Left colon (tissue), 2 donors: ENCODE results near the gene DCAF10. TPM values are rescaled to one million over a fixed set of nuclear protein-coding genes. Genes with fewer than 3 reads are reported as not detected.
"Not testable (repeated sequence)": the region's sequence is repeated elsewhere in the genome, so short reads cannot be mapped to it uniquely, and the experiment has no call there.

Experiments used
- ATAC-seq: fragments of 200-7000 bp; cut with Tn5 transposase; one replicate; pipeline ENCODE4 v1.9.1; 2020; ENCODE audit warnings: mild to moderate bottlenecking, moderate library complexity
- DNase-seq, 2 donors: peaks; one replicate each; pipeline ENCODE4 v3.0.0-alpha.2; 2020
- intact Hi-C, 2 donors: fragments of 100-400 bp; cut with DNase I in 1 of 2; cut with micrococcal nuclease in 1 of 2; formaldehyde crosslinking; loops; one replicate each; pipeline versions ENCODE4 v1.11.2 to v1.14.0; 2022; cut with DNase I, micrococcal nuclease
- total RNA-seq, 2 donors: library from RNA; stranded (reverse); fragmentation: NEBNext Ultra II Directional; extraction: Animal tissue kit (Norgen Biotek cat#: 25700); gene quantifications; one replicate each; pipeline ENCODE4 v1.2.1, GENCODE V29; 2021
- donor health status: DM: no; HTN: no; CAD: no.
- donor health status: DM: yes; HTN: yes; CAD: no.

The DCAF10 gene
- total RNA-seq, 2 donors from 2014 or later: 21.2 to 26.9 TPM

DNA sequence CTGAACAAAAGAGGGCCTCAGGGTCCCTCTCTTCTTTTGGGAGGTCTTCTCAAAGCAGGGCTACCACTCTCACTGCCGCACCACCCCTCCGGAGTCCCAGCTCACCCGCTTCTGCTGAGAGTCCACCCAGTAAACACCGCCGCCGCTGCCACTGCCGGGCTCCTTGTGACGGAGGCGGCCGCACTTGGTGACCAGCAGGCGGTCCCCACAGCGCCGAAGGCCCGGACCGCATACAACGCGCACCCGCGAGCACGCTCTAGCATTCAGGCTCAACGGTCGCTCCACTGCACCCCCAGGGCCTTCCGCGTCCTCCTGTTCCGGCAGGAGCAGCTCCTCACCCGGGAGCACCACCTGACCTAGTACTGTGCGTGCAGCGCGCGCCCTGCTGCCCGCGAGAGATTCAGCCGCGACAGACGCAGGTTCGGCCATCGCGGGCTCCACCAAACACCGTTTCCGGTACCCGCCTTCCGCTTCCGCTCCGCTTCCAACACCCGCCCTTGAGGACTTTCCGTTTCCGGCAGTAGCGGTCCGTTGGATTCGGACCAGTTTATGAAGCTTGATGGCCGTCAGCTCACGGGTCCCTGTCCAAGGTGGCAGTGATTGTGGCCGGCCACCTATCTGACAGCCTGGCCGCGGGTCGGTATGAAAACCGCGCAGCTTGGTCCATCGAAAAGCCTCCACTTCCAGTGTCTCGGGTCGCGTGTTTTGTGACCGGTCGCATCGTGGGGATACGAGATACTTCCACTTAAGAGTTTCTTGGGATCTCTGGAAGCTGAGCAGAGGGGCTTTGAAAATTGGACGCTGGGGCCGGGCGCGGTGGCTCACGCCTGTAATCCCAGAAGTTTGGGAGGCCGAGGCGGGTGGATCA is 15.7 kb upstream of the DCAF10 start, which contains the start of gene EXOSC3:
EXOSC3 (minus strand) TSS at position 449 of the 868 bp plus-strand sequence; CDS start at position 429, 20 bp downstream.
- intact Hi-C loops: no loop called here

DNA sequence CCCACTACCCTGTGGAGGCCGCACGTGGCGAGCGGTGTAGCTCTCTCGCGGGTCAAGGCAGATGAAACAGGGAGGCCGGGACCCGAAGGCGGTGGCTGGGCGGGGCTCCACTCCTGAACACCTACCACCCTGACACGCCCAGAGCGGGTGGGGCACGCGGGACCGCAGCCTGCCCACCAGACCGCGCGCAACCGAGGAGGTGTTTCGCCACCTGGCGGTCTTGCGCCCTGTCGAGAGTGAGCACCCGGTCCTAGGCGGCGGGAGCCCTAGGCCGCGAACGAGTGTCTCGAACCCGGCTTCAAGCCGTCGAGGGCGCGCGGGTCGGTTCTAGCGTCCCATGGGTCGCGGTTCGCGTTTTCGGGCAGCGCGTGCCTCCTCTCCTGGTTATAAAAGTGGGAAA is 13.5 kb upstream of the DCAF10 start:
- DNase-seq (peak in 1 of 2 donors; percentile 13), ATAC-seq (no peak)
- intact Hi-C loops: no loop called here

More for the DNA sequence above, 15.7 kb upstream of the DCAF10 start, which contains the start of gene EXOSC3:
- peak; percentile 96 for ATAC-seq
- peak; percentile 91 to 92 for DNase-seq

DNA sequence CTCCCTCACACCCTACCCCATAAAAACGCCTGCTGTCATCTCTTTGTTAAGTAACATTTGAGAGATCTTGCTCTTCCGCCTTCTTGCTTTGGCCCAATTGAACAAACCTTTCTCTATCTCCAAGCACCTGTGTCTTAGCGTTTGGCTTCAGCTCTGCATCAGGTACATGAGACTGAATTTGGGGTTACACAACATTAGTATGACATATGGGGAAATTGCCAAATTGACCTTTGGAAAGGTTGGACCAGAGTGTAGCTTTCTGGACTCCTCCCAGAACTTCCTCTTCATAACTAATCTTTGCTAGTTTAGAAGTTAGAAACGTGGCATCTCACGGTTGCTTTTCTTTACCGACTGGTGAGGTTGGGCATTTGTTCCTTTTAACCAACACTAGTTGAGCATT is 12.3 kb upstream of the DCAF10 start:
- no peak for DNase-seq
- intact Hi-C loops: no loop called here
- no peak for ATAC-seq

DNA sequence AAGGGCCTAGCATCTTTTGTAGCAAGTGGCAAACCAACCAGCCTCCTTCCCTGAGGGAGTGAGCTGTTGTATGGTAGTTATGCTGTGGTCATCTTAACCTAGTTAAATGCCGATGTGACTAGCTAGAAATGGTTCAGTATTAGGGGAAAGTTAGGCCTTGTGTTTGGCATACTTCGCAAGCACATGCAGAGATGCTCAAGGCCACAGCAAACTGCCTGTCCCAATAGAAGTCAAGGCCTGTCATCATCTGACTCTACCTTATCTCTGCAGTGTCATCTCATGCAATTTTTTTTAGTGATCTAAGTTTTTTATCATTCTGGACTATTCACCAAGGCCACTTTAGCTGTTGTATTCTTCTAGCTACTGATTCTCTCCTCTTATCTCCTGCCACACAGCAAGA is 10.5 kb upstream of the DCAF10 start:
- intact Hi-C loops: no loop called here
- no peak for DNase-seq
- ATAC-seq: no peak

DNA sequence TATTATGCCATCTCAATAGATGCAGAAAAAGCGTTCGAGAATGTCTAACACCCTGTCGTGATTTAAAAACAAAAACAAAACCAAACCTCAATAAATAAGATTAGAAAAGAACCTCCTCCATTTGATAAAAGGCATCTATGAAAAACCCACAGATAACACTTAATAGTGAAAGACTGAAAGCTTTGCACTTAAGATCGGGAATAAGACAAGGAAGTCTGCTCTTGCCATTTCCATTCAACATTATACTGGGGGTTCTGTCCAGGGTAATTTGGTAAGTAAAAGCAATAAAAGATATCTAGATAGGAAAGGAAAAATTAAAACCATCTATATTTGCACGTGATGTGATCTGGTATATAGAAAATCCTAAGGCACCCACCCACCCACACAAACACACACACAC is 8.5 kb upstream of the DCAF10 start:
- intact Hi-C loops: no loop called here
- DNase-seq: no peak
- no peak for ATAC-seq

DNA sequence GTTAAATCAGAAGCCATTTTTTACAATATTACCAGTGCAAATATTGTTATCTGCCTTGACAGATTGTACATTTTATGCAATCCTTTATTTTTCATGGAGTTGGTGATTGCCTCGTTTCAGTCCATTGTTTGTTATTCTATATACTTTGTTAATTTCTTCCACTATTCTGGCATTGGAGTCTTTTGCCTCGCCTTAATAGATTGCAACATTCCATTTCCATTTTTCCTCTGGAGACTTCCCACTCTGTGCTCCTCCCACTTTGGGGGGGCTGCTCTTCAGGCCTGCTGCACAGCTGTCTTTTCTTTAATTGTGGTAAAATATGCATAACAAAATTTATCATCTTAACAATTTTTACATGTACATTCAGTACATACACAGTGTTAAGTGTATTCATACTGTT is 4.4 kb upstream of the DCAF10 start:
- DNase-seq: no peak
- no peak for ATAC-seq
- intact Hi-C loops: no loop called here

DNA sequence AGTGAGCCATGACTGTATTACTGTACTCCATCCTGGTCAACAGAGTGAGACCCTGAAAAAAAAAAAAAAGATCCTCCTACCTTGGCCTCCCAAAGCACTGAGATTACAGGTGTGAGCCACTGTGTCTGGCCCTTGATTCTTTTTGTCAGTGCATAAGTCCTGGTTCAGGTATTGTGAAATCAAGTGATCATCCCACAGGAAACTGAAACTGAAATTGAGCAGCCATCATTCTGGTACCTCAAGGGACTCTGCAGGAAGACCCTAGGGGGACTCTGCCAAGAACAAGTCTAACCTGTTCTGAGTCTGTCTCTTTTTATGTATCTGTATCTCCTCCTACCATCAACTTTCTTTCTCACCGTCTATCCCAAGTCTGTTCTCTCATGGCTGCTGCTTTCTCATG is 1.9 kb upstream of the DCAF10 start:
- DNase-seq: no peak
- ATAC-seq: no peak
- intact Hi-C loops: no loop called here

DNA sequence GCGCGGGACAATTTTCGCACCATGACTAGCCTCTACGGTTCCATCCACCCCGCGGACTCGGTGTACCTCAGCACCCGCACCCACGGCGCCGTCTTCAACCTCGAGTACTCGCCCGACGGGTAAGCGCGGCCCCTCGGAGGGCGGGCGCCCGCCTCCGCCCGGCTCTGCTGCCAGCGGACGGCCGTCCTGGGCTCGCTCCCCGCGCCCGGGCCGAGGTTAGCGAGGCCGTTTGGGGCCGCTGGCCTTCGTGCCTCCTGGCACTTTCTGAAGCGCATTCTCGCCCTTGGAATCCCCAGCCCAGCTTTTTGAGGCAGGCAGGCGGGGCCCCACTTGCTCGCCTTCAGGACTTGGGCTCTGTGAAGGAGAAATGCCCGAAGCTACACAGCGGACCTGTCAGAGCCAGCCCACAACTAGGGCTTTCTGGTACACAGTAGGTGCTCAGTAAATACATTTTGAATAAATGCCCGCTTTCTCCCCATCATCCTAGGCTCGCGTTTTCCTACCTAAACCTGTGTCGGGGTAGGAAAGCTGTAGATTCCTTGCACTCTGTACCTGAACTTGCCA is 772 bp downstream of the DCAF10 start:
- intact Hi-C loops: no loop called here
- ATAC-seq (peak; percentile 58), DNase-seq (peak in 1 of 2 donors; percentile 50)

DNA sequence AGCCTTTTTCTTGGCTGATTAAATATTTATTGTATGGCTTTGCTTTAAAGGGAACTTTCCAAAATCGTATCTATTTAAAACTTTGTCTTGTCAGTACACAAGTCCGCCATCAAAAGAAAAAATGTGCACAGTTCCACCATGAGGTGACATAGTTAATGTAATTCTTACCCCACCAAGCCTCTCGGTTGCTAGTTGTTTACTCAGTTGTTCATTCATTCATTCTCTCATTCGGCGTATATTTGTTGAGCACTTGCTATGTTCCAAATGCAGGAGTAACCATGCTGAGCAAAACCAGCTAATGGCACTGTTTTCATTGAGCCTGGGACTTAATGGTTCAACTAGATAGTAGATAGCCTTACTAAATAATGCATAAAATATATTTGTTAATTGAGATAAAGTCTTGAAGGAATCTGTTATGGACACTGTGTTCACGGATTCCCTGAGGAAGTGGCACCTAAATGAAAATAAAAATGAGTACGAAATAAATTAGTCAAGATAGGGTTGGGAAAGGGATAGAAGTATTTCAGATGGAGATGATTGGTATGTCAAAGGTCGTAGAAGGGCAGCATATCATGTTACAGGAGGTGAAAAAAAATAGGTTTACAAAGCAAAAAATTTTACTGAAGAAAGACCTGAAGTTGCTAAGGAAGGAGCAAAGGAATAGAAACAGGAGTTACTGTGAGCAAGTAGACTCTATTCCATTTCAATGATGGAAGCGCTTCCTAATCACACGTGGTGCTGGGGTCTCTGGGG is 1.5 kb downstream of the DCAF10 start:
- ATAC-seq (no peak), DNase-seq (no peak)
- intact Hi-C loops: no loop called here

DNA sequence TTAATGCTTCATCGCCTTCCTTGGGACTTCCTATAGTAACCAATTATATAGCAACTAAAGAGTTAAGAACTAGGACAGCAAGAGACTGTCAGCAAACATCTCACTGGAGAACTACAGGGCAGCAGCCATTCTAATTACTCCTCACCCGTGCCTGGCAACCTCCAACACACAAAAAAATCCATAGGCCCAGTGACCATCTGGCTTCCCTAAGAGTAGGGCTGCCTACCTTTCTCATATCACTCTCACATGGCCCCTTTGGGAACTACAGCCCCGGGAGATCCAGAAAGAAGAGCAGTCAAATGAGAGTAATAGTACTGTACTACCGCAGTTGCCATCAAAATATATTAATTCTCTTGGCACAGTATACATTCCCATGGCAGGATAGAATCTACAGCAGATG is 5.7 kb downstream of the DCAF10 start:
- intact Hi-C loops: no loop called here
- no peak for DNase-seq
- no peak for ATAC-seq

DNA sequence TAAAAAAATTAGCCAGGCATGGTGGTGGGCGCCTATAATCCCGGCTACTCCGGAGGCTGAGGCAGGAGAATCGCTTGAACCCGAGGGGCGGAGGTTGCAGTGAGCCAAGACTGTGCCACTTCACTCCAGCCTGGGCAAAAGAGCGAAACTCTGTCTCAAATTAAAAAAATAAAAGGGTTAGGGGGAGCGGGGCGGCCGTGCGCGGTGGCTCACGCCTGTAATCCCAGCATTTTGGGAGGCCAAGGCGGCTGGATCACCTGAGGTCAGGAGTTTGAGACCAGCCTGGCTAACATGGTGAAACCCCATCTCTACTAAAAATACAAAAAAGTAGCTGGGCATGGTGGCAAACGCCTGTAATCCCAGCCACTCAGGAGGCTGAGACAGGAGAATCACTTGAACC is 9.1 kb downstream of the DCAF10 start:
- ATAC-seq, DNase-seq, intact Hi-C loops: not testable (repeated sequence)

DNA sequence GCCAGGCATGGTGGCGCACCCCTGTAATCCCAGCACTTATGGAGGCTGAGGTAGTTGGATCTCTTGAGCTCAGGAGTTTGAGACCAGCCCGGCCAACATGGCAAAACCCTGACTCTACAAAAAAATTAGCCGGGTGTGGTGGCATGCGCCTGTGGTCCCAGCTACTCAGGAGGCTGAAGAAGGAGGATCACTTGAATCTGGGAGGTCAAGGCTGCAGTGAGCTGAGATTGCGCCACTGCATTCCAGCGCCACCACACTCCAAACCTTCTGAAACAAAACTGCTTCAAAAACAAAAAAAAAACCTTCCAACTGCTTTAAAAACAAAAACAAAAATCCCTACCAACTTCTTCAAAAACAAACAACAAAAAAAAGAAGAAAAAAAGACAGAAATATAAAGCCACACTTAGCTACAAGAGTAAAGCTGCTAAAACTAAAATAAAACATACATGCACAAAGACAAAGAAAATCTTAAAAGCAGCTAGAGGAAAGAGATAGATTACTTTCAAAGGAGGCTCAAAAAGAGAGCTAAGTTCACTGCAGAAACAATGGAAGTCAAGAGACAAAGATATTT is 11.4 kb downstream of the DCAF10 start:
- intact Hi-C loops: no loop called here
- DNase-seq (no peak), ATAC-seq (no peak)

DNA sequence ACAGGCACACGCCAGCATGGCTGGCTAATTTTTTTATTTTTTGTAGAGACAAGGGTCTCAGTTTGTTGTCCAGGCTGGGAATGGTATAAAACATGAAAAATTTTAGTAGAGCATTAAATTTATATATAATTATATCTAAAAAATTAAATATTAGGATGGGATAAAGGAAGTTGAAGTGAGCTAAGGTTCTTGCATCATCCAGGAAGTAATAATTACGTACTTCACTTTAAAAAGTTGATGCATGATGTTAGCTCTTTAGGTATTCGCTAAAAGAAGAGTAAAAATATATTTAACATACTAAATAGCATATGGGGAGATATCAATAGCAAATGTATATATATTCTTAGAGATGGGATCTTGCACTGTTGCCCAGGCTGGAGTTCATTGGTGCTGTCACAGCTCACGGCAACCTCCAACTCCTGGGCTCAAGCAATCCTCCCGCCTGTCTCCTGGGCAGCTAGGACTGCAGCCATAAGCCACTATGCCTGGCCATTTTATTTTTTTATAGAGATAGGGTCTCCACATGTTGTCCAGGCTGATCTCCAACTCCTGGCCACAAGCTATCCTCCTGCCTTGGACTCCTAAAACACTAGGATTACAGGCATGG is 12.3 kb downstream of the DCAF10 start:
- ATAC-seq (no peak), DNase-seq (no peak)
- intact Hi-C loops: no loop called here

DNA sequence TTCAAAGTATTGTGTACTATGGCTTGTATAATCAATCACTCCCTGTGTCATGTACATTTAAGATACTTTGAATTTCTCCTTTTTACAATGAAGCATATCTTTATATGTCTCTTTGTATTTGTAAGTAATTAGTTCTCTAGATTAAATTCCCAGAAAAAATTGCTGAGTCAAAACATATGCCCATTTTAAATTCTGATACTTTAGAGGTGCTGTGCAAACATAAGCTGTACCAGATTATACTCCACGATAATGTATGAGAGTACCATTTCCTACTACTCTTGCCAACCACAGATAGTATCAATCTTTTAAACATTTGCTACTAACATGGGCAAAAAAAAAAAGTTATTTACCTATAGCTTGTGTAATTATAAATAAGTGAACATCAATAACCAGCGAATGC is 18.3 kb downstream of the DCAF10 start:
- ATAC-seq (no peak), DNase-seq (no peak)
- intact Hi-C loops: no loop called here

DNA sequence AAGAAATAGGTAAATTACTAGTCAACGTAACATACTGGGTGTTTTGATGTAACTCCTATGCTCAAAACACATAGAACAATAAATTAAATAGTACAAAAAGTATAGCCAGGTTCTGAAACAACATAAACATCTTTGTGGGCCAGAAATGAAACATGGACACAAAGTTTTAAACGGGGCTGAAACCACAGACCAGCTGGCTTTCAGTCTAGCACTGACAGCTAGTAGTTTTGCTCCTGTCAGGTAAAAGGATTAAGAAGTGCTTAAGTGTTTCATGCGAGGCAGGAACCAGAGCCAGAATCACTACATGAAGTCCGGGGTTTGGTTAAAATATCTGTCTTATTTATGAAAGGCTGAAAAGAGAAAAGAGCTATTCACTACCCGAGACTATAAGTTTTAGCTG is 19.5 kb downstream of the DCAF10 start:
- no peak for DNase-seq
- ATAC-seq: no peak
- intact Hi-C loops: no loop called here

DNA sequence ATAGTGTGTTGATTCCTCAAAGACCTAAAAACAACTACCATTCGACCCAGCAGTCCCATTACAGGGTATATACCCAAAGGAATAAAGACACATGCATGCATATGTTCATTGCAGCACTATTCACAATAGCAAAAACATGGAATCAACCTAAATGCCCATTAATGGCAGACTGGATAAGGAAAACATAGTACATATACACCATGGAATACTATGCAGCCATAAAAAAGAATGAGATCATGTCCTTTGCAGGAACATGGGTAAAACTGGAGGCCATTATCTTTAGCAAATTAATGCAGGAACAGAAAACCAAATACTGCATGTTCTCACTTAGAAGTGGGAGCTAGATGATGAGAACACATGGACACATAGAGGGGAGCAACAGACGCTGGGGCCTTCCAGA is 24.6 kb downstream of the DCAF10 start:
- DNase-seq, ATAC-seq, intact Hi-C loops: not testable (repeated sequence)

DNA sequence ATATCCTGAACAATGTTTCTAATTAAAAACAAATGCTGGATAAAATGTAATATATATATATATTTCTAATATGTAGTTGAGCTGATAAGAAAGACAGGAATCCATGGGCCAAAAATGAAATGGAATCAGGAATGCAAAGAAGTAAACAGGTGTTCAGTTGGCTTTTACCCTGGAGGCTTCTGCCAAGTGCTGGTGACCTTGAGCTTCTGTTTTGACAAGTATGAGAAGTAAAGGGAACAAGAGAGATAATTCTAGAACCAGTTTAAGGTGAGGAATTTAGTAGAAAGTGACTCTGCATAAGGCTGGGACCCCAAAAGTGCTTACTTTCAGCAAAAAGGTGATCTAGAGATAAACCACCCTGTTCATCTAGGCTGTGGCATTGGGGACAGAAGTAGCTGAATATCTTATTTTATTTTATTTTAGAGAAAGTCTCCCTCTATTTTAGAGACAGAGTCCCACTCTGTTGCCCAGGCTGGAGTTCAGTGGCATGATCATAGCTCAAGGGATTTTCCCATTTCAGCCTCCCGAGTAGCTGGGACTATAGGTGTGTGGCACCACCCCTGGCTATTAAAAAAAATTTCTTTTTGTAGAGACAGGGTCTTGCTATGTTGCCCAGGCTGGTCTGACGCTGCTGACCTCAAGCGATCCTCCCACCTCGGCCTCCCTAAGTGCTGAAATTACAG is 27.0 kb downstream of the DCAF10 start:
- DNase-seq (no peak), ATAC-seq (no peak)
- intact Hi-C loops: no loop called here

DNA sequence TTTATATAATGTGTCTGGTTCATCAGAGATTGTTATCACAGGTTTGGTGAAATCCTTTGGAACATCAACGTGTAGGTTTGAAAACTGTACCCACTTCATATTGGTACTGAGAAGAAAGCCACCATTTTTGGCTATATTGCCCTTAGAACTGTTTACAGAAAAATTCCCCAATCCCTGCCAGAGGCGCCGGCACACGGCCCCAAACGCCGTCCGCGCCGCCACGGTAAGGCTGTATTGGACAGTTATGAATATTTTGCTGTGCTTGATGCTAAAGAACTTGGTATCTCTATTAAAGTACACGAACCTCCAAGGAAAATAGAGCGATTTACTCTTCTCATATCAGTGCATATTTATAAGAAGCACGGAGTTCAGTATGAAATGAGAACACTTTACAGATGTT is 35.2 kb downstream of the DCAF10 start:
- intact Hi-C loops: no loop called here
- no peak for ATAC-seq
- no peak for DNase-seq

DNA sequence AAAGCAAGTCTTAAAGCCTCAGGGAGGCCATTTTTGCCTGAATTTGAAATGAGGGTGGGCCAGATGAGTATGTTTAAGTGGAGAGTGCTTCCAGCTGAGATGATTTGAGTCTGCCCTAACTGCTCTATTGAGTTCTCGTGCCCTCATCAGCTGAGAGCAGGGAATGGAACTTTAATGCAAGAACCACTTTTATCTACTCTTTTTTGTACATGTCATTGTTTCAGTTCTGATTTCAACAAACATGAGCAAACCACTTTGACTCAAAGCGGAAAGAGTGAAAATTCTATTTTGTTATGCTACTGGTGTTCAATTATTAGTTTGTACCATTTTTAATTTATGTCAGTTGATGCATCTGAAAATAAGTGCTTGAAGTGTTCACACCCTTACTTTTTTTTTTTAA is 35.8 kb downstream of the DCAF10 start:
- intact Hi-C loops: no loop called here
- no peak for DNase-seq
- no peak for ATAC-seq
